ENCODE measurements around the gene MT1A. TPM values are rescaled to one million over a fixed set of nuclear protein-coding genes. Genes with fewer than 3 reads are reported as not detected.

MT1A gene
- total RNA-seq, 1 experiment from 2014 or later, result not detected

GRCh38 chr16:56647641-56648431 lies 9.4 kb downstream of the MT1A start:
- Histone ChIP-seq H3K36me3 (ENCODE audit: insufficient read depth, low read length, poor library complexity, severe bottlenecking) (no peaks in the 10 kb centered on the region), H3K4me1 (ENCODE audit: insufficient read depth, low read length, poor library complexity, severe bottlenecking) (no peaks in the 10 kb centered on the region), H3K9me3 (ENCODE audit: low read depth, low read length, poor library complexity, severe bottlenecking) (no peaks in the 10 kb centered on the region), H3K27me3 (replicated peaks; ENCODE audit: insufficient read depth, low read depth, low read length, poor library complexity) (peaks cover 15% of the 10 kb centered on the region), H3K4me3 (ENCODE audit: low read depth, low read length, poor library complexity, severe bottlenecking) (no peak overlapping the region), H3K27ac (ENCODE audit: low read depth, low read length, poor library complexity, severe bottlenecking) (no peak overlapping the region)
- intact Hi-C loops (cut with micrococcal nuclease; ENCODE audit: unreplicated experiment), result no loop called here
- BruUV-seq (replicated peaks), result no TSS peak
- DNase-seq (ENCODE audit: low spot score), result no peak
- POLR2A ChIA-PET (ENCODE audit: low non-redundant PET), result no interaction called here
- CTCF ChIA-PET, result no interaction called here
- TF ChIP-seq CTCF (conservative IDR thresholded peaks at IDR 0.05; ENCODE audit: low read depth, low read length), result no peak
- no peak for TF ChIP-seq EZH2 (IDR thresholded peaks at IDR 0.05; ENCODE audit: borderline replicate concordance, low read depth, low read length, poor library complexity, severe bottlenecking)

DNA sequence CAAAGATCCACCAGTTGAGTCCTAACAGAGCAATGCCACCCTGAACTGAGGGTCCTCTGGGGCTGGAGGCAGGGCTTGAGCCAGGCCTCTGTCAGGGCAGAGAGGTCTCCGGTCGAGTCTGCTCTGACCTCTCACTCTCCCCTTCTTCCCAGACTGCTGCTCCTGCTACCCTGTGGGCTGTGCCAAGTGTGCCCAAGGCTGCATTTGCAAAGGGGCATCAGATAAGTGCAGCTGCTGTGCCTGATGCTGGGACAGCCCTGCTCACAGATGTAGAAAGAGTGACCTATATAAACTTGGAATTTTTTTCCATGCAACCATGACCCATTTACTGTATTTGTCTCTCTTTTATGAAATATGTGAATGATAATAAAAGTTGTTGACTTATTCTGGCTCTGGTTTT lies 10.8 kb downstream of the MT1A start:
- Histone ChIP-seq H3K4me3 (ENCODE audit: low read depth, low read length, poor library complexity, severe bottlenecking) (no peak overlapping the region), H3K9me3 (ENCODE audit: low read depth, low read length, poor library complexity, severe bottlenecking) (no peaks in the 10 kb centered on the region), H3K4me1 (ENCODE audit: insufficient read depth, low read length, poor library complexity, severe bottlenecking) (no peaks in the 10 kb centered on the region), H3K36me3 (ENCODE audit: insufficient read depth, low read length, poor library complexity, severe bottlenecking) (no peaks in the 10 kb centered on the region), H3K27ac (ENCODE audit: low read depth, low read length, poor library complexity, severe bottlenecking) (no peak overlapping the region), H3K27me3 (replicated peaks; ENCODE audit: insufficient read depth, low read depth, low read length, poor library complexity) (peaks cover 3% of the 10 kb centered on the region)
- DNase-seq (ENCODE audit: low spot score), result no peak
- intact Hi-C loops (cut with micrococcal nuclease; ENCODE audit: unreplicated experiment), result no loop called here
- no TSS peak for BruUV-seq (replicated peaks)
- ChIA-PET POLR2A (ENCODE audit: low non-redundant PET) (no interaction called here), CTCF (no interaction called here)
- no peak for TF ChIP-seq EZH2 (IDR thresholded peaks at IDR 0.05; ENCODE audit: borderline replicate concordance, low read depth, low read length, poor library complexity, severe bottlenecking)
- TF ChIP-seq CTCF (conservative IDR thresholded peaks at IDR 0.05; ENCODE audit: low read depth, low read length), result no peak

GRCh38 chr16:56649820-56650219 lies 11.4 kb downstream of the MT1A start:
- ChIA-PET POLR2A (ENCODE audit: low non-redundant PET) (no interaction called here), CTCF (no interaction called here)
- no TSS peak for BruUV-seq (replicated peaks)
- Histone ChIP-seq H3K9me3 (ENCODE audit: low read depth, low read length, poor library complexity, severe bottlenecking) (no peaks in the 10 kb centered on the region), H3K27ac (ENCODE audit: low read depth, low read length, poor library complexity, severe bottlenecking) (no peak overlapping the region), H3K4me1 (ENCODE audit: insufficient read depth, low read length, poor library complexity, severe bottlenecking) (no peaks in the 10 kb centered on the region), H3K36me3 (ENCODE audit: insufficient read depth, low read length, poor library complexity, severe bottlenecking) (no peaks in the 10 kb centered on the region), H3K4me3 (ENCODE audit: low read depth, low read length, poor library complexity, severe bottlenecking) (no peak overlapping the region), H3K27me3 (replicated peaks; ENCODE audit: insufficient read depth, low read depth, low read length, poor library complexity) (peaks cover 3% of the 10 kb centered on the region)
- DNase-seq (ENCODE audit: low spot score), result no peak
- intact Hi-C loops (cut with micrococcal nuclease; ENCODE audit: unreplicated experiment), result no loop called here
- TF ChIP-seq CTCF (conservative IDR thresholded peaks at IDR 0.05; ENCODE audit: low read depth, low read length) (no peak), EZH2 (IDR thresholded peaks at IDR 0.05; ENCODE audit: borderline replicate concordance, low read depth, low read length, poor library complexity, severe bottlenecking) (no peak)
